Cerebellar cortex (tissue), 1 donor: ENCODE data around the gene B9D1.
A peak's percentile ranks its signal among the peaks of the same experiment; 100 is the strongest.

Source experiments
- DNase-seq: peaks from one replicate; pipeline ENCODE4 v3.0.0-alpha.2; 2015; ENCODE audit warnings: low spot score

B9D1 gene

GRCh38 chr17:19376811-19377210 is 14.3 kb upstream of the B9D1 start:
- no peak for DNase-seq

DNA sequence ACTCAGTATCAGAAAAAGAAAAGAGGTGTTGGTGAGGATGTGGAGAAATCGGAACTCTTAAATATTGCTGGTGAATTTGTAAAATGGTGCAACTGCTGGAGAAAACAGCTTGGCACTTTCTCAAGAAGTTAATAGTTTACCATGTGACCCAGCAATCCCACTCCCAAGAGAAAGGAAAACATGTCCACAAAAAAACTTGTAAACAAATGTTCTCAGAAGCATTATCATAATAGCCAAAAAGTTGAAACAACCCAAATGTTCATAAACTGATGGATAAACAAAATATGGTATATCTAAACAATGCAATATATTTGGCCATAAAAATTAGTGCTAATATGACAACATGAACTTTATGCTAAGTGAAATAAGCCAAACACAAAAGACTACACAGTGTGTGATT is 13.2 kb upstream of the B9D1 start:
- DNase-seq = no peak

- no peak for DNase-seq
Measured at GRCh38 chr17:19374136-19374535, 11.6 kb upstream of the B9D1 start.

DNA sequence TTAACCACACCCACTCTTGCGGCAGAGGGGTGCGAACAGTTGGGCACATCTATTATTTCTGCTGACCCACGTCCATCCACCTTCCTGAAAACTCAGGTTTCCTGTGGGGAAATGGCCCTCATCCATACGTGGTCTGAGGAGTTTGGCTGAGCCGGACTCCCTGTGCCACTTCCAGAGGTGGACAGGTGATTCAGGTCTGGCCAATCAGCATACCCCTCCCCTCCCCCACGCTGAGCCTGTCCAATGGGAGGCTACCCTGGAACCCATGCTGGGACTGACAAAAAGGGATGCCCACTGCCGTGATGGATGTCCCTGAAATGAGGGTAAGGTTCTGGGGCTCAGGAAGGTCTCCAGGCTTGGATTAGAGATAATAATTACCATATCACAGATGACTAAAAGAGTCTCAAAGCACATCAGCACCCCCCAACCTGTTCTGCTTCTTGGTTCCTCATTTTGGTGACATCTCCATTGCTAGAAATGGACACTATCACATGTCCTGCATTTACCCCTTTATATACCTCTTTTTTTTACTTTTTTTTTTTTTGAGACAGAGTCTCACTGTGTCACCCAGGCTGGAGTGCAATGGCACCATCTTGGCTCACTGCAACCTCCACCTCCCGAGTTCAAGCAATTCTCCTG is 10.5 kb upstream of the B9D1 start:
- DNase-seq = no peak

- no peak for DNase-seq
Measured at GRCh38 chr17:19372439-19372838, 9.9 kb upstream of the B9D1 start.

GRCh38 chr17:19372011-19372370 is 9.5 kb upstream of the B9D1 start:
- DNase-seq = no peak

GRCh38 chr17:19371259-19372010 is 8.9 kb upstream of the B9D1 start:
- no peak for DNase-seq

- no peak for DNase-seq
Measured at GRCh38 chr17:19370493-19370960, 8.0 kb upstream of the B9D1 start.

GRCh38 chr17:19369846-19370492 is 7.4 kb upstream of the B9D1 start:
- DNase-seq = no peak

DNA sequence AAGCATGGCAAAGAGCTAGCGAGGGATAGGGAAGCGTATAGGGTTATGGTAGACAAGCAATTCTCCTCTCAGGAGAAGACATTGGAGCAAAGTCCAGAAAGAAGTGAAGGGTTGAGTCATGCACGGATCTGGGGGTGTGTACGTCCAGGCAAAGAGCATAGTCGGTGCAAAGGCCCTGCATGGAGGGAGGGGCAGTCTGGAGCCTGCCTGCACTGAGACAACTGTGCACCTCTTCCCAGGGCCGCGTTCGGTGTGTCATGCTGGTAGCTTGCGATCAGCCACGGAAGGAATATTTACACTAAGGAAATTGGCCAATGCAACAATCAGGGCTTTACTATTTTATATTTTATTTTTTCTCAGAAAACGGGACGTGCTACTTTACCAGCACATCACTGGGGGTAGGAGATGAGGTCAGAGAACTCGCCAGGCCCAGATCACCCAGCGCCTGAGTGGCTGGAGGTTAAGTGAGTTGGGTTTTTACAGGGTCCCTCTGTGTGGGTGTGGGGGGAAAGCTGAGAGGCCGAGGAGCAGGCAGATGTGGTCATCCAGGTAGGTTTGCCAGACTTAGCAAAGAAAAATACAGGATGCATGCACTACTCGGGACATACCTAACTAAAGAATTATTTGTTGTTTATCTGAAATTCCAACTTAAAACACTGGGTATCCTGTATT is 6.7 kb upstream of the B9D1 start:
- no peak for DNase-seq

GRCh38 chr17:19368229-19368628 is 5.7 kb upstream of the B9D1 start:
- no peak for DNase-seq

GRCh38 chr17:19366637-19366972 is 4.1 kb upstream of the B9D1 start:
- DNase-seq = no peak

GRCh38 chr17:19365833-19366636 is 3.5 kb upstream of the B9D1 start:
- DNase-seq = no peak

DNA sequence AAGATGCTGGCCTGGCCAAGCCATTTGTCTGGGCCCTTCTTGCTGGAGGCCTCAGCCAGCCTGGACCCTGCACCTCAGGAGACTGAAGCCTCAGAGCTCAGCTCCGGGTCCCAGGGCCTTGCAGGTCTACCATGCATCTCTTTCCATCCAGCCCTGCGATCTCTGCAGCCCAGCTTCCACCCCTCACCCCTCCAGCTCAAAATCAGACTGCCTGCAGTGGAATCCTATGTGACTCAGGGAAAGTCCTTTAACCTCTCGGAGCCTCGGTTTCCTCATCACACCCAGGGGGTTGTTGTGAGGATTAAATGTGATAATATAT is 2.9 kb upstream of the B9D1 start:
- DNase-seq = no peak

GRCh38 chr17:19364699-19365498 is 2.4 kb upstream of the B9D1 start:
- peak; percentile 90 for DNase-seq

DNA sequence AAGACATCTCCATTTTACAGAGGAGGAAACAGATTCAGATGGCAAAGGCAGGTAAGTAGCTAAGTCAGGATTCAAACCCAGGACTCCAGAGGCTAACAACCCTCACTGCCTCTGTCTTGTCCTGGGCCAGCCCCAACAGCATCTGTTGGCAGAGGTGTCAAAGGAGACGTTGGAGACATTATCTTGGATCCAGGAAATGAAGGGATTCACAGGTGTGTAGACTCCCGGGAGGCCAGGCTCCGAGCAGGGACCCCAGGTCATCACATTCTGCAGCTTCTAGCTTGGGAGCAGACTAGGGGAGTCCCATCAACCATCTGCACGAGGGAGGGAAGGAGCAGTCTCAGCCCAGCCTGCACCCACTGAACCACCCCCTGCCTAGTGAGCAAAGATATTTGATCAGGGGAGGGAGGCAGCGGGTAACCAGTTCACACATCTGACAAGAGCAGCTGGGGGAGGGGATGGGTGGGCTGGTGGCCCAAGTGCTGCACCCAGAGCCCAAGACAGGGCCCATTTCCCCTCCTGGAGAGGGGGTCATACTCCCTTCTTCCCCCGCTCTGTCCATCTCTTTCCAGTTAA is 1.0 kb upstream of the B9D1 start:
- no peak for DNase-seq

DNA sequence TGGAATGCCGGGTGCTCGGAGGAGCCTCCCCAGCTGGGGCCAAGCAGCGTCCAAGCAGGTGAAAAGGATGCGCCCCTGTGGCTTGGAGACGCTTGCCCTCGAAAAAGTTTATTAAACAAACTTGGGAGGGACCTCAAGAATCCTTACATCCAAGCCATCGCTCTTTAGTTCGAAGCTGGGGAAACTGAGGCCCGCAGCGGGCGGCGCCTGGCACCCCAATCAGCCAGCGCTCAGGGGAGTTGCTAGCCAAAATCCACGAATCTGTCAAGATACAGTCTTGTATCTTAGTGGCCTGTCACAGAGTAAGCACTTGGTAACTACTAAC is 553 bp upstream of the B9D1 start:
- no peak for DNase-seq

DNA sequence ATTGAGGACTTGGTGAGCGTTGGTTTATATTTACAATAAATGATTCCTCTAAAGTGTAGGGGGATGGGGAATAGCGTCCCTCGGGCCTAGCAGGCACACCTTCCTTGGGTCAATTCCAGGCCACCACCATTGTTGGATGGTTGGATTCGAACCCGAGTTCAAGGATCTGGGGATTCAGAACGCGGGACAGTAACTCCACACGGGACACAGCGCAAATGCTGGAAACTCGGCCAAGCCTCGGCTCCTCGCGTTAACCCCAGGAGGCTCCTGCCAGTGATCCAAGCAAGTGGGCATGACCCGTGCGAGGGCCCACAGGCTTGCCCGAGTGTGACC is 613 bp downstream of the B9D1 start:
- no peak for DNase-seq

GRCh38 chr17:19361326-19361725 is 1.2 kb downstream of the B9D1 start:
- no peak for DNase-seq

GRCh38 chr17:19360772-19361171 is 1.8 kb downstream of the B9D1 start:
- no peak for DNase-seq

DNA sequence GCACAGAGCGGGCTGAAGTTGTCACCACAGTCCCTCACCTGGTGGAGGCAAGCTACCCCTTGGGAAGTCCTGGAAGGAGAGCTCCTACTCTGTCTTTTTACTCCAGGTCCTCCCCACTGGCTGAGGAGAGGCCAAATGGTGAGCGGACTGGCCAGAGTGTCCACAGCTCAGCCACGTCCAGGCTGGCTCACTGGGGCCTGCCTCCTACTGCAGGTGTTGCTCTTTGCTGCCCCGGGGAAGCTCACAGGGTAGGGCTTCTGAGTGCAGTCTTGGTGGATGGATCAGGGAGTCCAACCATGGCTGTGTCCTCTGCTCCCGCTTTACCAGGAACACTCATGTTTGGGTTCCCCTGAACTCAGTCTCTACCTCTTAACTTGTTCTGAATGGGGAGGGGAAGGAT is 2.7 kb downstream of the B9D1 start:
- no peak for DNase-seq
